ENCODE data around the gene ZNF629.

Gene ZNF629

DNA sequence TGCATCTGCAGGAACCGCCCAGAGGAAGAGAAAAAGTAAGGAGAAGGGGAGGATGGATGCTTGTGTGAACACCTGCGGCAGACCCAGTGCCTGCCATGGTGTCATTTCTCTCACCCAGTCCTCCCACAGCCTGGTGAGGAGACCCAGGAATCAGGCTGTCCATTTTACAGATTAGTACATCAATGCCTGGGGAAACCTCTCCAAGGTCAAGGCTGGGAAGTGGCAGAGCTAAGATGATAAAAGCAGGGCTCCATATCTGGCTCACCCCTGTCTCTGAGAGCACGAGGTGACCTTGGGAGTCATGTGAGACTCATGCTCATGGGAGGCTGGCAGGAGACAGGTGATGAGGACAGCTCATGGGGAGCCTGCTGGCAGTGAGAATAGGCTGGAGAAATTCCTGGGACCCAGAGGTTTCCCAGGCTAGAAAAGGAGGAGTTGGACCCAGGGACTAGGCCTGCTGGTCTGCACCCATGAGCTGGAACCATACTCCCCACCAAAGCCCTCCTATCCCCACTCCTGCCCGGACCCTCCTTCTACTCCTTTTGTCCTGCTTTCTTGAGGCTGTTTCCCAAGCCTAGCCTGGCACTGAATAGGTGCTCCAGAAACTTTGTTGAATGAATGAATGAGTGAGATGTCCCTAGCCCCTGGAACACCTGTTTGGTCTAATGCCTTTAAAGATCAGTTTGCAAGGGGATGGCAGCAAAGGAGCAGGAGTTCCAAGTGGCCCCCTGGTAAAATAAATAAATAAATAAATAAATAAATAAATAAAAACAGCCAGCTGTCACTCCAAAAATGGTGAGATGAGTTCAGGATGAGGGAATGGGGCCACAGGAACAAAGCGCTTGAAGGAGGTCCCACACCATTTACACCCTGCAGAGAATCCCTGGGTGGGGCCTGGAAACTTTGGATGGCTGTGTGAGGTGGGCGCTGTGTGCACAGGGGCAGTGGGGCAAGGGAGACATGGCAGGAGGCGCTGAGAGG is 1.6 kb downstream of the ZNF629 start:
- ATAC-seq, result no peak
- TF ChIP-seq, protein P1, sequence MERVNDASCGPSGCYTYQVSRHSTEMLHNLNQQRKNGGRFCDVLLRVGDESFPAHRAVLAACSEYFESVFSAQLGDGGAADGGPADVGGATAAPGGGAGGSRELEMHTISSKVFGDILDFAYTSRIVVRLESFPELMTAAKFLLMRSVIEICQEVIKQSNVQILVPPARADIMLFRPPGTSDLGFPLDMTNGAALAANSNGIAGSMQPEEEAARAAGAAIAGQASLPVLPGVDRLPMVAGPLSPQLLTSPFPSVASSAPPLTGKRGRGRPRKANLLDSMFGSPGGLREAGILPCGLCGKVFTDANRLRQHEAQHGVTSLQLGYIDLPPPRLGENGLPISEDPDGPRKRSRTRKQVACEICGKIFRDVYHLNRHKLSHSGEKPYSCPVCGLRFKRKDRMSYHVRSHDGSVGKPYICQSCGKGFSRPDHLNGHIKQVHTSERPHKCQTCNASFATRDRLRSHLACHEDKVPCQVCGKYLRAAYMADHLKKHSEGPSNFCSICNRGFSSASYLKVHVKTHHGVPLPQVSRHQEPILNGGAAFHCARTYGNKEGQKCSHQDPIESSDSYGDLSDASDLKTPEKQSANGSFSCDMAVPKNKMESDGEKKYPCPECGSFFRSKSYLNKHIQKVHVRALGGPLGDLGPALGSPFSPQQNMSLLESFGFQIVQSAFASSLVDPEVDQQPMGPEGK (CRISPR knock-in tag; IDR thresholded peaks at IDR 0.05; ENCODE audit: borderline replicate concordance), result no peak
- TF ChIP-seq ZFP3 (CRISPR knock-in tag; IDR thresholded peaks at IDR 0.05), result no peak
- TF ChIP-seq ZC3H10 (CRISPR knock-in tag; IDR thresholded peaks at IDR 0.05), result no peak
- no peak for TF ChIP-seq TSHZ2 (CRISPR knock-in tag; IDR thresholded peaks at IDR 0.05)
- TF ChIP-seq, protein P2, sequence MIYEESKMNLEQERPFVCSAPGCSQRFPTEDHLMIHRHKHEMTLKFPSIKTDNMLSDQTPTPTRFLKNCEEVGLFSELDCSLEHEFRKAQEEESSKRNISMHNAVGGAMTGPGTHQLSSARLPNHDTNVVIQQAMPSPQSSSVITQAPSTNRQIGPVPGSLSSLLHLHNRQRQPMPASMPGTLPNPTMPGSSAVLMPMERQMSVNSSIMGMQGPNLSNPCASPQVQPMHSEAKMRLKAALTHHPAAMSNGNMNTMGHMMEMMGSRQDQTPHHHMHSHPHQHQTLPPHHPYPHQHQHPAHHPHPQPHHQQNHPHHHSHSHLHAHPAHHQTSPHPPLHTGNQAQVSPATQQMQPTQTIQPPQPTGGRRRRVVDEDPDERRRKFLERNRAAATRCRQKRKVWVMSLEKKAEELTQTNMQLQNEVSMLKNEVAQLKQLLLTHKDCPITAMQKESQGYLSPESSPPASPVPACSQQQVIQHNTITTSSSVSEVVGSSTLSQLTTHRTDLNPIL (CRISPR knock-in tag; IDR thresholded peaks at IDR 0.05; ENCODE audit: low read depth), result no peak
- TF ChIP-seq ZNF8 (CRISPR knock-in tag; IDR thresholded peaks at IDR 0.05), result no peak
- no peak for TF ChIP-seq OSR1 (CRISPR knock-in tag; IDR thresholded peaks at IDR 0.05)
- no peak for TF ChIP-seq PPARA (CRISPR knock-in tag; IDR thresholded peaks at IDR 0.05; ENCODE audit: borderline replicate concordance)
- TF ChIP-seq BACH2 (CRISPR knock-in tag; IDR thresholded peaks at IDR 0.05; ENCODE audit: borderline replicate concordance), result no peak
- TF ChIP-seq GLIS3 (CRISPR knock-in tag; IDR thresholded peaks at IDR 0.05), result no peak
- no peak for TF ChIP-seq ARNTL (CRISPR knock-in tag; IDR thresholded peaks at IDR 0.05; ENCODE audit: borderline replicate concordance, low read depth)
- TF ChIP-seq ESRRG (CRISPR knock-in tag; IDR thresholded peaks at IDR 0.05), result no peak
- no peak for TF ChIP-seq TOX (CRISPR knock-in tag; IDR thresholded peaks at IDR 0.05; ENCODE audit: borderline replicate concordance)
- no peak for TF ChIP-seq ZNF70 (CRISPR knock-in tag; IDR thresholded peaks at IDR 0.05)
- TF ChIP-seq ISL1 (CRISPR knock-in tag; IDR thresholded peaks at IDR 0.05), result no peak
- TF ChIP-seq TCF4 (CRISPR knock-in tag; IDR thresholded peaks at IDR 0.05; ENCODE audit: borderline replicate concordance), result no peak
- no peak for TF ChIP-seq RARB (CRISPR knock-in tag; IDR thresholded peaks at IDR 0.05)
- TF ChIP-seq ZFP30 (CRISPR knock-in tag; IDR thresholded peaks at IDR 0.05), result no peak

- TF ChIP-seq ZNF565 (CRISPR knock-in tag; conservative IDR thresholded peaks at IDR 0.05; ENCODE audit: low read depth), result no peak
- no peak for TF ChIP-seq CSDC2 (CRISPR knock-in tag; IDR thresholded peaks at IDR 0.05)
- TF ChIP-seq, protein P2 (CRISPR knock-in tag; IDR thresholded peaks at IDR 0.05; ENCODE audit: low read depth), result no peak
- no peak for TF ChIP-seq RARB (CRISPR knock-in tag; IDR thresholded peaks at IDR 0.05)
- TF ChIP-seq PPARA (CRISPR knock-in tag; IDR thresholded peaks at IDR 0.05; ENCODE audit: borderline replicate concordance), result no peak
- no peak for ATAC-seq
These were observed 2.8 kb downstream of the ZNF629 start for GRCh38 chr16:30784215-30784614.

DNA sequence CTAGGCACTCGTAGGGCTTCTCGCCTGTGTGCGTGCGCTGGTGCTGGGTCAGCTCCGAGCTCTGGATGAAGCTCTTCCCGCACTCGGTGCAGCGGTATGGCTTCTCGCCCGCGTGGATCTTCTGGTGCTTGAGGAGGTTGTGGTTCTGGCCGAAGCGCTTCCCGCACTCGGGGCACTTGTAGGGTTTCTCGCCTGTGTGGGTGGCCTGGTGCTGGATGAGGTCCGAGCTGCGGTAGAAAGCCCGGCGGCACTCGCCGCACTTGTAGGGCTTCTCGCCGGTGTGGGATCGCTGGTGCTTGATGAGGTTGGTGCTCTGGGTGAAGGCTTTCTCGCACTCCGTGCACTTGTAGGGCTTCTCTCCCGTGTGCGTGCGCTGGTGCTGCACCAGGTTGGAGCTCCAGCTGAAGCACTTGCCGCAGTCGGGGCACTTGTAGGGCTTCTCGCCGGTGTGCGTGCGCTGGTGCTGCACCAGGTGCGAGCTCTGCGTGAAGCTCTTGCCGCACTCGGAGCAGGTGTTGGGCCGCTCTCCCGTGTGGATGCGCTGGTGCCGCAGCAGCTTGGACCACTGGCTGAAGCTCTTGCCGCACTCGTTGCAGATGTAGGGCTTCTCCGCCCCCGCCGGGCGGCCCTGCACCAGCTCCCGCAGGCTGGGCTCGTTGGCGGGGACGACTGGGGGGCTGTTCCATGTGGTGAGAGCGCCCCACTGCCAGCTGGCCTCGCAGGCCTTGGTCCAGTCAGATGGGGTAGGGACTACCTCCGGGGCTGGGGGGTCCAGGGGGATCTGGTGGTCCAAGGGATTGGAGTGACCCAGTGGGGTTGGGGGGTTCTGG is 3.5 kb downstream of the ZNF629 start:
- TF ChIP-seq ZFP30 (CRISPR knock-in tag; IDR thresholded peaks at IDR 0.05) (no peak), ESRRG (CRISPR knock-in tag; IDR thresholded peaks at IDR 0.05) (no peak), TCF4 (CRISPR knock-in tag; IDR thresholded peaks at IDR 0.05; ENCODE audit: borderline replicate concordance) (no peak), TOX (CRISPR knock-in tag; IDR thresholded peaks at IDR 0.05; ENCODE audit: borderline replicate concordance) (no peak), BACH2 (CRISPR knock-in tag; IDR thresholded peaks at IDR 0.05; ENCODE audit: borderline replicate concordance) (no peak), PPARA (CRISPR knock-in tag; IDR thresholded peaks at IDR 0.05; ENCODE audit: borderline replicate concordance) (no peak), ZNF8 (CRISPR knock-in tag; IDR thresholded peaks at IDR 0.05) (no peak)
- TF ChIP-seq, protein P2 (CRISPR knock-in tag; IDR thresholded peaks at IDR 0.05; ENCODE audit: low read depth), result no peak
- TF ChIP-seq, protein P1 (CRISPR knock-in tag; IDR thresholded peaks at IDR 0.05; ENCODE audit: borderline replicate concordance), result no peak
- ATAC-seq, result no peak
